ENCODE measurements around the gene ITK.

DNA sequence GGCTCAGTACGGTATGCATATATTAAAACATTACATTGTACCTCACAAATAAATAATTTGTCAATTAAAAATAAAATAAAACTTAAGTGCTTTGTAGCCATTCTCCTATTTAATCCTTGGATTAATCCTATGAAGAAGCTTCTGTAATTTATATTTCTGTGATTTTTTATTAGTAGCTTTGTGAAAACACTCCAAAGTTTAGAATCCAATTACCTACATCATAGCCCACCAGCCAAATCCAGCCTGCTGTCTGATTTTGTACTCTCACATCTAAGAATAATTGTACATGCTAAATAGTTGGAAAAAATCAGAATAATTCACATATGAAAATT is 48.4 kb upstream of the ITK start:
- TF ChIP-seq, protein P1, sequence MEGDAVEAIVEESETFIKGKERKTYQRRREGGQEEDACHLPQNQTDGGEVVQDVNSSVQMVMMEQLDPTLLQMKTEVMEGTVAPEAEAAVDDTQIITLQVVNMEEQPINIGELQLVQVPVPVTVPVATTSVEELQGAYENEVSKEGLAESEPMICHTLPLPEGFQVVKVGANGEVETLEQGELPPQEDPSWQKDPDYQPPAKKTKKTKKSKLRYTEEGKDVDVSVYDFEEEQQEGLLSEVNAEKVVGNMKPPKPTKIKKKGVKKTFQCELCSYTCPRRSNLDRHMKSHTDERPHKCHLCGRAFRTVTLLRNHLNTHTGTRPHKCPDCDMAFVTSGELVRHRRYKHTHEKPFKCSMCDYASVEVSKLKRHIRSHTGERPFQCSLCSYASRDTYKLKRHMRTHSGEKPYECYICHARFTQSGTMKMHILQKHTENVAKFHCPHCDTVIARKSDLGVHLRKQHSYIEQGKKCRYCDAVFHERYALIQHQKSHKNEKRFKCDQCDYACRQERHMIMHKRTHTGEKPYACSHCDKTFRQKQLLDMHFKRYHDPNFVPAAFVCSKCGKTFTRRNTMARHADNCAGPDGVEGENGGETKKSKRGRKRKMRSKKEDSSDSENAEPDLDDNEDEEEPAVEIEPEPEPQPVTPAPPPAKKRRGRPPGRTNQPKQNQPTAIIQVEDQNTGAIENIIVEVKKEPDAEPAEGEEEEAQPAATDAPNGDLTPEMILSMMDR (IDR thresholded peaks at IDR 0.05 in 4 of 5, conservative IDR thresholded peaks at IDR 0.05 in 1 of 5): no peak
- no peak for TF ChIP-seq POLR2A (IDR thresholded peaks at IDR 0.05)
